OCI-M2 (cell line): ENCODE results near the gene EFCAB5.
"Not testable (repeated sequence)": the region's sequence is repeated elsewhere in the genome, so short reads cannot be mapped to it uniquely, and the experiment has no call there.

Experiments used
- DNase-seq: peaks from one replicate; lab custom pipeline; 2025; ENCODE audit not compliant: unreplicated experiment; lab: John Stamatoyannopoulos, UW

The EFCAB5 gene

DNA sequence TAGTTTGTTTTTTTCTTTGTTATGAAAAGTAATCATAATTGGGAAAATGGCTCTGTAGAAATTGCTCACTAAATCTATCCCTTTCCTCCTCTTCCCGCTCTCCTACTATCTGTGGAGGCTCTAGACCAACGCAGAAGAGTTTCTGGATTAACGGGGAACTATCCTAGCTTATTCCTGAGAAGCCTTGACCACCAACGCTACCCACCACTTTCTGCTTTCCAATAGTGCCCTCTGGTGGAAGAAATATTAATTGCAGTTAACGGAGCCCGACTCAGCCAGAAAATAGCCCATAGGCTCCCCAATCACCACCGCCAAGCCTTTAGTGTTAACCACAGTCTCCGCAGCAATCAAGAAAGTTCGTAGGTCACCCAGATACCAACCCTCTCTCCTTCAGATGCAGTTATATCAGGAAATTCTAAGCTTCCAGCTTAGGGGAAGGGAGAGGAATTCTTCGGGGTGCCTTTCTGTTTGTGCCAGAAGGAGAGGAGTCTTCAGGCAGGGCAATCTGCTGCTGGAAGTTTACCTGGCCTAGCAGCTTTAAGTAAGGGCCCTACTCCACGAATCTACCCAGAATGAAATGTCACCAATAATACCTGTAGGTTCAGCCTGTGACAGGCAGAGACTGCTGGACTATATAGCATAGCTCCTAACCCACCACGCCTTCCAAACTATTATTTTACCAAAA lies 152.2 kb downstream of the EFCAB5 start:
- DNase-seq: peak; percentile 62

- no peak for DNase-seq
These were observed 154.2 kb downstream of the EFCAB5 start for GRCh38 chr17:30095507-30096244.

DNA sequence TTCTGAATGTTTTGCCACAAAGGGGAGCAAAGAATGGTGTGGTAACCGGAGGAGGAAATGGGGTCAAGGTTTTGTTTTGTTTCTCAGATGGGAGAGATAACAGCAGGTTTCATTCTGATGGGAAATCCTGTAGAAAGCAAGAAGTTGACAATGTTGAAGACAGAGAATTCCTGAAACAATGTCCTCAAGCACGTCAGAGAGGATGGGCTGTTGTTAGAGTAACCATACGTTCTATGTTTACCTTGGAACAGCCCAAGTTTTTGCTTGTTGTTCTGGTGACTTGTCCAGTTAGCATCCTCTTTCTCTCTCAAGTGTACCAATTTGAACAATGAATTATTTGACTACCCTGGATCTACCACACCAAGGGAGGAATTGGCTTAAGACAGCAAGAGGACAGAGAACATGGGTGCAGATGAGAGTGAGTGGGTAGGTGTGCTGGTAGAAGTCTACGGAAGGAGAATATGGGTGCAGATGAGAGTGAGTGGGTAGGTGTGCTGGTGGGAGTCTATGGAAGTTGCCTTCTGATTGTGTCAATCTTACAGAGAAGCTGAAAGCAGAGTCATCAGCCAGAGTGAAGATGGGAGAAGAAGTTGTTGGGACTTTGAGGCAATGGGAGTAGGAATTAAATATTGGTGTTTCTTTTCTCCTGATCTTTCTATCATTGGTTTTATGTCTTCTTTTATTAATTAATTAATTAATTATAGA lies 160.4 kb downstream of the EFCAB5 start:
- no peak for DNase-seq

- no peak for DNase-seq
These were observed 162.5 kb downstream of the EFCAB5 start for GRCh38 chr17:30103921-30104320.

DNA sequence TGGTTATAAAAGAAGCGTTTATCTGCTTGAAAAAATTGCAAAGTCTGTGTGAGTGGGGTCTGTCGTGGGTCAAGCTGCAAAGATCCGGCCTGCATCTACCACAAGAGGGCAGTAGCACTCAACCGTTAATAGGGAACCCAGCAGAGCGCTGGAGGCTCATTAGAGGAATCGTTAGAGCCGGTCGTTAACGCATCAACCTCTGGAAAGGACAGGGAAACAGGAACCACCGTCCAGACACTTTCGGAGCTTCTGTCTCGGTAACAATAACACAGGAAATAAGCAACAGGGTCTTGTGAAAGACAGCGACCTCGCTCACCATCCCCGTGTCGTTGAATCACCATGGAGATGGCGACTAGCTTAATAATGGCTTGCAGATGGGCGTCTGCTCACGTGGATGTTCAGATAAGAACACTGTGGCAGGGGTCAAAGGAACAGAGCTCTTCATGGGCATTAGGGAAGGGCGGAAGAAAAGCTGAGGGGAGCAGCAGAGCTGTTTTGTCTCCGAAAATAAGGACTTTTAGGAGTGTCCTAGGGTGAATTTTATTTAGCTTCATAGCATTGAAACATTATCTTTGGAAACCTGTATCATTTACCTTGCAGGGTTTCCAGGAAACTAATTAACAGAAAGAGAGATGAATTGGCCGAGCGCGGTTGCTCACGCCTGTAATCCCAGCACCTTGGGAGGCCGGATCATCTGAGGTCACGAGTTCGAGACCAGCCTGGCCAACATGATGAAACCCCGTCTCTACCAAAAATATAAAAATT lies 163.3 kb downstream of the EFCAB5 start:
- DNase-seq: peak; percentile 77

DNA sequence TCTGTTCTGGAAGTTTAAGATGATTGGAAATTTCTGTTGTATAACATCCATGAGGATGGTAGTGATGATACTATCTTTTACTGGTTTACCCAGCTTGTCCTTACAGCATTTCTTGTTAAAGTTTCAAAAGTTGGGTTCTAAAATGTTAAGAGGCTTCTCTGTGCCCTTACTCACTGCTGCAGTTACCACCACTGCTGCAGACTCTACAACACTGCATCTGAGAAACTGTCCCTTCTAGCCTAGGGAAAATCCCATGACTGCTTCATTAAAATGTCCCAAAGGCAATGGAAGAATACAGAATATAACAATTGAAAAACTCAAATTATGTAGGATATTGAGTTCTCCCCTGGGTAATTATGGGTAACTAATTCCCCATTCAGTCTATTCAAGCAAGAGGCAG lies 171.4 kb downstream of the EFCAB5 start:
- no peak for DNase-seq

DNA sequence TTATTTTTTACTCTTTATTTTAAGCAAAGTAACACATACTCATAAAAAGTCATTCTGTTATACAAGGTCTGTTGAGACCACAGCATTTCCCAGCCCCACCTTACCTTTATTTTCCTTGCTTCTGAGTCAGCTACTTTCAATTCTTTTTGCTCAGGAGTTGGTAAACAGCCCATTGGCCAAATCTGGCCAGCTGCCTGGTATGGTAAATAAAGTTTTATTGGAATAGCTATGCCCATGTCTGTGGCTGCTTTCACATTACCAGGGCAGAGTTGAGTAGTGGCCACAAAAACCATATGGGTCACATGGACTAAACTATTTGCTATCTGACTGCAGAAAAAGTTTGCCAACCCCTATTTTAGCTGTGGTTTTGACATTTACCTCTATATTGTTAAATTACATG lies 171.8 kb downstream of the EFCAB5 start:
- DNase-seq: no peak

DNA sequence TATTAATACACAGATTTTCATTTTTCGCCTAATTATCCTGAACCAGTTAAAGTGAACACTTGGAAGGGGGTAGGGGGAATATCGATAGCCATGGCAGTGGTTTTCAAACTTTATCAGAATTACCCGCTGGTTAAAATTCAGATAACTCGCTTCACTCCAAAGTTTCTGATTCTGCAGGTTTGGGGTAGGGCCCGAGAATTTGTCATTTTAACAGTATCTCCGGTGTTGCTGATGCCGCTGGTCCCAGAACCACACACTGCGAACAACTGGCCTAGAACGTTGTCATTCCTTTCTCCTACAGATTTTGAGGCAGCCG lies 174.9 kb downstream of the EFCAB5 start:
- no peak for DNase-seq

DNA sequence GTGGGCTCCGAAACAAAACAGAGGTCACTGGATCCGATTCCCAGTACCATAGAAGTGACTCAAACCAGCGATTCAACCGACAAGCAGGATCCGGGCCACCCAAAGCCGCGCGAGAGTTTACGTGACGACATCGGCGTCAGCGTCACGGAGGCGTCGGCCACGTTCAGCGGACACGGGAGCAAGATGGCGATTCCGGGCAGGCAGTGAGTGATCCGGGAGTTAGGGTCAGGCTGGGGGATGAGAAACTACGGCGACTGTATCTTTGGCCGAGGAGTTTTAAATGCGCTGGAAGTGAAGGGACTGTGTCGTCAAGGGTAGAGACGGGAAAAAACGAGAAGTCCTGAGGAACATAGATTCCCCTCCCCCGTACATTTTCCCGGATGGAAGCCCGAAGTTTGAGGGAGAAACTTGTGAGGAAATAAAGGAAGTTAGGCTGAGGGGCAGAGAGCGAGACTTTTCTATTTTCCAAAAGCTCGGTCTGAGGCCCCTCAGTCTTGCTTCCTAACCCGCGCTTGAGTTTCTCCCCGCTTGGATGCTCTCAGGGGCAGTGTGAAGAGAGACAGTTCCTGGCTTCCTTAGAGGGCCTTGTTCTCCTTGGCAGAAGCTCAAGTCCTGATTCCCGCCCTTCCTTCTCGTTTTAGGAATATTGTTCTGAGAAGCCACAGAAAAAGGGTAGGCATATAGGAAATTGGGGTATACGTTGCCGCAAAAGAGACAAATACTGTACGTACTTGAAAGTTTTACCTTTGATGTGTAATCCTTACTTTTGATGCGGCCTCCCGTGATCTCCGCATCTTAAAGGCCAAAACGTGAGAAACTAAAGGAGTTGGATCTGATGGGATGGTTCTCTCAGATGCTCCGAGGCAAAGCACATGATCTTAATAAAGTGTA lies 175.5 kb downstream of the EFCAB5 start, which contains the start of gene NSRP1:
Gene NSRP1 (plus strand): TSS at position 156 of the 891 bp plus-strand sequence. CDS start 28 bp downstream, at position 184.
- peak; percentile 75 for DNase-seq

GRCh38 chr17:30117675-30118081 lies 176.2 kb downstream of the EFCAB5 start:
- no peak for DNase-seq

DNA sequence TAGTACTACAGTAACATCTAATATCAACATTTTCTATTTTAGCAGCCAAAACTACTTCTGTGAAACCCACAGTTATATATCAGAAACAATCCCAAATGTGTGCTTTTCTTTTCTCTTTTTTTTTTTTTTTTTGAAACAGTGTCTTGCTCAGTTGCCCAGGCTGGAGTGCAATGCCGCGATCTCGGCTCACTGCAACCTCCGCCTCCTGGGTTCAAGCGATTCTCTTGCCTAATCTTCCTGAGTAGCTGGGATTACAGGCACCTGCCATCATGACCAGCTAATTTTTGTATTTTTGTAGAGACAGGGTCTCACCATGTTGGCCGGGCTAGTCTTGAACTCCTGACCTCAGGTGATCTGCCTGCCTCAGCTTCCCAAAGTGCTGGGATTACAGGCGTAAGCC lies 177.2 kb downstream of the EFCAB5 start:
- not testable (repeated sequence) for DNase-seq

GRCh38 chr17:30124273-30124796 lies 182.9 kb downstream of the EFCAB5 start:
- no peak for DNase-seq

- no peak for DNase-seq
These were observed 188.7 kb downstream of the EFCAB5 start for GRCh38 chr17:30130121-30130520.

GRCh38 chr17:30132615-30133014 lies 191.2 kb downstream of the EFCAB5 start:
- DNase-seq: no peak

DNA sequence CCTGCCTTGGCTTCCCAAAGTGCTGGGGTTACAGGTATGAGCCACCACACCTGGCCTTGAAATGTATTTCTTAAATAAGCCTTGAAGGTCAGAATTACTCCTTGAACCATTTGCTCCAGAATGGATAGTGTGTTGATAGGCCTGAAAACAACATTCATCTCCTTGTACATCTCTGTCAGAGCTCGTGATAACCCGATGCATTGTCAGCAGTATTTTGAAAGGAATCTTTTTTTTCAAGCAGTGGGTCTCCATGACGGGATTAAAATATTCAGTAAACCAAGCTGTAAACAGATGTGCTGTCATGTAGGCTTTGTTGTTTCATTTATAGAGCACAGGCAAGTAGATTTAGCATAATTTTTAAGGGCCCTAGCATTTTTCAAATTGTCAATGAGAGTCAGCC lies 191.8 kb downstream of the EFCAB5 start:
- DNase-seq: no peak

GRCh38 chr17:30134551-30134950 lies 193.1 kb downstream of the EFCAB5 start:
- DNase-seq: no peak

DNA sequence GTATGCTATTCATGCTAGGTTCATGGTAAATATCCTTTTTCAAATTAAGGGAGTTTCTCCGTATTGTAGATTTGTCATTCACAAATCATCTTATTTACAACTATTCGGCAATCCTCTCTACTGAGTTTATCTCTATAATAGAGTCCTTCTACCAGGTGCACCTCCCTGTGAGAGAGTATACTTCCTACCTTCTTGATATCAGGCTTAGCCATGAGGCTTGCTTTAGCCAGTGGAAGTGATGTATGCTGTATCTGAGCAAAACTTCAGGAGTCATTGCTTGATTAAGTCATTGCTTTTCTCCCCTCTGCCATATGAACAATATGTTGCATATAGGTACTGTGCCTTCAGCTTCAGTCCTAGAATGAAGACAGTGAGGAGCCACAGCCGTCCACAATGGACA lies 195.7 kb downstream of the EFCAB5 start:
- no peak for DNase-seq

DNA sequence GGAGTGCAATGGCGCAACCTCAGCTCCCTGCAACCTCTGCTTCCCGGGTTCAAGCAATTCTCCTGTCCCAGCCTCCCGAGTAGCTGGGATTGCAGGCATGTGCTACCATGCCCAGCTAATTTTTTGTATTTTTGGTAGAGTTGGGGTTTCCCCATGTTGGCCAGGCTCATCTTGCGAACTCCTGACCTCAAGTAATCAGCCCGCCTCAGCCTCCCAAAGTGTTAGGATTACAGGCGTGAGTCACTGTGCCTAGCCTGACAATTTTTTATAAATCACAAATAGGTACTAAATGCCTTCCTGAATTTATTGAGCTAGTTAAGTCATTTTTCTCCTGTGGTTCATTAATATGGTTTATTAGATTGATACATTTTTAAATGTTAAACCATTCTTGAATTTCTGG lies 206.4 kb downstream of the EFCAB5 start:
- DNase-seq: not testable (repeated sequence)

DNA sequence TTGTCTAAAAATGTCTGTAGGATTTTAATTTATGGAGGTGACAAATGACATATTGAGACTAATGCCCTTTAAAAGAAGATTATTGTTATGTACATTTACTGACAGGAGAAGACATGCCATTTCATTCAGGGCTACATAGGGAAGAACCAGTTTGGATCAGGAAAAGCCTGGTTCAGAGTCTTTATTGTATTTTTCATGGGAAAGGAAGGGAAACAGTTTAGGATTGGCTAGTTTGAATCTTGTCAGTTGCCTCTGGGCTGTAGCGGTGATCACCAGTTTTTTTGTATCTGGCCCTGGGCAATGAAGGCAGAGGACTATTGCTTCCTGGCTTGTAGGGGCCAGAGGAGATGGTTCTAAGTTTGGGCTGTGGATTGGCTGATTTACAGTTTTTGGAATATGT lies 206.9 kb downstream of the EFCAB5 start:
- no peak for DNase-seq

GRCh38 chr17:30151471-30151870 lies 210.0 kb downstream of the EFCAB5 start:
- no peak for DNase-seq
